Lung (tissue), 12 donors: ENCODE data around the gene NFIA. TPM values are rescaled to one million over a fixed set of nuclear protein-coding genes. Genes with fewer than 3 reads are reported as not detected.

Experiments used
- ATAC-seq: fragments of 200-7000 bp; cut with Tn5 transposase; one replicate; pipeline ENCODE4 v1.9.1; 2020; ENCODE audit warnings: moderate number of reproducible peaks; ENCODE audit not compliant: insufficient read depth, low FRiP score
- DNase-seq, 3 donors: peaks; one replicate each; pipeline ENCODE4 v3.0.0-alpha.2; 2013 to 2017
- H3K27ac ChIP-seq, 2 donors: one replicate each; pipeline ENCODE4 v1.5.1; 2013; ENCODE audit warnings: mild to moderate bottlenecking in 2 of 2, moderate library complexity in 2 of 2, control low read depth in 1 of 2, inconsistent platforms in 1 of 2, low read depth in 1 of 2, low read length in 1 of 2
- H3K27me3 ChIP-seq, 3 donors: one replicate each; pipeline ENCODE4 v1.5.1; 2013; ENCODE audit warnings: low read length in 2 of 3; ENCODE audit not compliant: control insufficient read depth in 3 of 3, insufficient read depth in 3 of 3
- H3K36me3 ChIP-seq, 4 donors: one replicate each; pipeline ENCODE4 v1.5.1; 2013; ENCODE audit warnings: low read length in 4 of 4, mild to moderate bottlenecking in 1 of 4, moderate library complexity in 1 of 4; ENCODE audit not compliant: control insufficient read depth in 4 of 4, insufficient read depth in 4 of 4
- H3K4me1 ChIP-seq, 5 donors: one replicate each; pipeline ENCODE4 v1.5.1; 2013; ENCODE audit warnings: low read length in 5 of 5, mild to moderate bottlenecking in 2 of 5, moderate library complexity in 1 of 5; ENCODE audit not compliant: control insufficient read depth in 5 of 5, insufficient read depth in 5 of 5
- H3K4me3 ChIP-seq: one replicate; pipeline ENCODE4 v1.5.1; 2013; ENCODE audit warnings: mild to moderate bottlenecking, control low read depth, moderate library complexity
- H3K9ac ChIP-seq, 2 donors: one replicate each; pipeline ENCODE4 v1.5.1; 2013; ENCODE audit warnings: low read length in 2 of 2, control low read depth in 1 of 2; ENCODE audit not compliant: insufficient read depth in 1 of 2
- H3K9me3 ChIP-seq, 4 donors: one replicate each; pipeline ENCODE4 v1.5.1; 2013; ENCODE audit warnings: low read length in 3 of 4, mild to moderate bottlenecking in 1 of 4, moderate library complexity in 1 of 4; ENCODE audit not compliant: control insufficient read depth in 4 of 4, insufficient read depth in 3 of 4
- CTCF ChIP-seq: IDR thresholded peaks from 2 replicates; pipeline ENCODE4 v1.5.1; 2012; ENCODE audit warnings: mild to moderate bottlenecking; ENCODE audit errors: control extremely low read depth, extremely low read depth
- WGBS, 2 donors: extraction: QIAGEN DNeasy Blood & Tissue Kit; methylation state at CpG; one replicate each; pipeline ENCODE4 v1.1.7; 2013; 5-methylcytosine and 5-hydroxymethylcytosine counted together
- polyA plus RNA-seq, 2 donors: library from polyadenylated mRNA; stranded (reverse); fragments of 200-250 nt; gene quantifications; one replicate each; pipeline ENCODE4 v1.2.1, GENCODE V29; 2013
- total RNA-seq, 2 donors: library from RNA; depleted of rRNA in 1 of 2; stranded (reverse); fragments of >200 nt in 1 of 2; gene quantifications; one replicate each; pipeline ENCODE4 v1.2.1, GENCODE V29; 2014 to 2021
- donor health status: control.
- donor health status: control.
- donor health status: Bipolar disorder and iron deficiency.
- donor health status: healthy.
- donor health status: DM: yes; HTN: yes; CAD: no.

Gene NFIA
- total and polyA plus RNA-seq, 4 donors: 3.0 to 63.4 (median 34.2) TPM

GRCh38 chr1:61403679-61404596, 321.6 kb downstream of the NFIA start:
- Histone ChIP-seq H3K27ac (peak overlapping the region; percentile 12 to 67), H3K9ac (no peak overlapping the region), H3K9me3 (peaks cover 0 to 3% (median 0%) of the 10 kb centered on the region in 4 donors), H3K27me3 (no peaks in the 10 kb centered on the region), H3K4me3 (no peak overlapping the region), H3K4me1 (peaks cover 2 to 52% (median 23%) of the 10 kb centered on the region in 5 donors), H3K36me3 (peaks cover 14 to 25% (median 21%) of the 10 kb centered on the region in 4 donors)
- DNase-seq (peak; percentile 48 to 64 (median 60)), ATAC-seq (peak; percentile 31)
- 34 to 51% methylated on average over 12 of the region's 12 CpGs for WGBS, 2 donors
- TF ChIP-seq CTCF: no peak

- no peak for TF ChIP-seq CTCF
- H3K9me3 ChIP-seq: peaks cover 0 to 3% (median 0%) of the 10 kb centered on the region in 4 donors
- no peak for ATAC-seq
- H3K36me3 ChIP-seq: peaks cover 14 to 32% (median 23%) of the 10 kb centered on the region in 4 donors
- H3K4me1 ChIP-seq: peaks cover 2 to 44% (median 21%) of the 10 kb centered on the region in 5 donors
- WGBS, 2 donors: 67 to 78% methylated on average over 4 of the region's 4 CpGs
- H3K4me3 ChIP-seq: no peak overlapping the region
- no peaks in the 10 kb centered on the region for H3K27me3 ChIP-seq
- H3K9ac ChIP-seq: no peak overlapping the region
- peak in 2 of 3 donors; percentile 51 for DNase-seq
- no peak overlapping the region for H3K27ac ChIP-seq
These were observed 322.4 kb downstream of the NFIA start for GRCh38 chr1:61404597-61405376.

DNA sequence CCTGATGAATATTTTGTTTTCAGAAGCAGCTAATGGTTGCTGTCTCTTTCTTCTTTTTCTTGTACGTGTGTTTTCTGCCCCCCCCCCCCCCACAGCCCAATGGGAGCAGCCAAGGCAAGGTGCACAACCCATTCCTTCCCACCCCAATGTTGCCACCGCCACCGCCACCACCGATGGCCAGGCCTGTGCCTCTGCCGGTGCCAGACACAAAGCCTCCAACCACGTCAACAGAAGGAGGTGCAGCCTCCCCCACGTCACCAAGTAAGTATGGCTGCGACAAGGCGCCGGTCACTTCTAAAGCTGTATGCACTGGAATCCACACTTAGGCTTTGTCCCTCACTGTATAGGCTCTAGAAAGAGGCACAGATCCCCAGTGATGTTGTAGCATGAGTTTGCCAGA, 324.1 kb downstream of the NFIA start:
- H3K4me1 ChIP-seq: peaks cover 0 to 28% (median 10%) of the 10 kb centered on the region in 5 donors
- no peak for DNase-seq
- WGBS, 2 donors: 97 to 98% methylated on average over 10 of the region's 10 CpGs
- no peak overlapping the region for H3K9ac ChIP-seq
- ATAC-seq: no peak
- no peak overlapping the region for H3K27ac ChIP-seq
- no peaks in the 10 kb centered on the region for H3K27me3 ChIP-seq
- peaks cover 0 to 3% (median 0%) of the 10 kb centered on the region in 4 donors for H3K9me3 ChIP-seq
- peaks cover 15 to 40% (median 26%) of the 10 kb centered on the region in 4 donors for H3K36me3 ChIP-seq
- no peak for TF ChIP-seq CTCF
- H3K4me3 ChIP-seq: no peak overlapping the region
